ENCODE data around the gene NKD2.

- TF ChIP-seq CTCF (IDR thresholded peaks at IDR 0.05; ENCODE audit: low read depth, low read length, poor library complexity, severe bottlenecking) (no peak), EZH2phosphoT487 (IDR thresholded peaks at IDR 0.05; ENCODE audit: borderline replicate concordance, low read length) (no peak)
Measured at GRCh38 chr5:1033178-1033577, 24.6 kb downstream of the NKD2 start.

Measured in DOHH2 (cell line).